Stomach (tissue), 4 donors: Measurements from ENCODE around the gene GRIK5.

Experiments
- POLR2A ChIP-seq, 4 donors: fragments of 450-650 bp; IDR thresholded peaks; one replicate each; pipeline ENCODE4 v1.6.1; 2016; ENCODE audit warnings: antibody characterized with exemption in 4 of 4, control low read depth in 2 of 4, mild to moderate bottlenecking in 1 of 4, moderate library complexity in 1 of 4
- TF ChIP-seq, protein P1 (sequence below), 7 experiments: fragments of 450-650 bp in 4 of 7; fragments of 200-600 bp in 3 of 7; sonication (generic) in 3 of 7; IDR thresholded peaks; one replicate each; pipeline ENCODE4 v1.5.1; 2016 to 2019; ENCODE audit warnings: antibody characterized with exemption in 7 of 7, control low read depth in 2 of 7, mild to moderate bottlenecking in 1 of 7

GRCh38 chr19:42033413-42033812 lies 36.6 kb downstream of the GRIK5 start:
- TF ChIP-seq POLR2A (IDR thresholded peaks at IDR 0.05), result no peak
- TF ChIP-seq, protein P1, sequence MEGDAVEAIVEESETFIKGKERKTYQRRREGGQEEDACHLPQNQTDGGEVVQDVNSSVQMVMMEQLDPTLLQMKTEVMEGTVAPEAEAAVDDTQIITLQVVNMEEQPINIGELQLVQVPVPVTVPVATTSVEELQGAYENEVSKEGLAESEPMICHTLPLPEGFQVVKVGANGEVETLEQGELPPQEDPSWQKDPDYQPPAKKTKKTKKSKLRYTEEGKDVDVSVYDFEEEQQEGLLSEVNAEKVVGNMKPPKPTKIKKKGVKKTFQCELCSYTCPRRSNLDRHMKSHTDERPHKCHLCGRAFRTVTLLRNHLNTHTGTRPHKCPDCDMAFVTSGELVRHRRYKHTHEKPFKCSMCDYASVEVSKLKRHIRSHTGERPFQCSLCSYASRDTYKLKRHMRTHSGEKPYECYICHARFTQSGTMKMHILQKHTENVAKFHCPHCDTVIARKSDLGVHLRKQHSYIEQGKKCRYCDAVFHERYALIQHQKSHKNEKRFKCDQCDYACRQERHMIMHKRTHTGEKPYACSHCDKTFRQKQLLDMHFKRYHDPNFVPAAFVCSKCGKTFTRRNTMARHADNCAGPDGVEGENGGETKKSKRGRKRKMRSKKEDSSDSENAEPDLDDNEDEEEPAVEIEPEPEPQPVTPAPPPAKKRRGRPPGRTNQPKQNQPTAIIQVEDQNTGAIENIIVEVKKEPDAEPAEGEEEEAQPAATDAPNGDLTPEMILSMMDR (IDR thresholded peaks at IDR 0.05), result no peak
